Measurements from ENCODE around the gene PHF3. TPM values are rescaled to one million over a fixed set of nuclear protein-coding genes. Genes with fewer than 3 reads are reported as not detected.

PHF3 gene
- total and polyA plus RNA-seq, 4 donors = 8.3 to 137 (median 25.2) TPM

DNA sequence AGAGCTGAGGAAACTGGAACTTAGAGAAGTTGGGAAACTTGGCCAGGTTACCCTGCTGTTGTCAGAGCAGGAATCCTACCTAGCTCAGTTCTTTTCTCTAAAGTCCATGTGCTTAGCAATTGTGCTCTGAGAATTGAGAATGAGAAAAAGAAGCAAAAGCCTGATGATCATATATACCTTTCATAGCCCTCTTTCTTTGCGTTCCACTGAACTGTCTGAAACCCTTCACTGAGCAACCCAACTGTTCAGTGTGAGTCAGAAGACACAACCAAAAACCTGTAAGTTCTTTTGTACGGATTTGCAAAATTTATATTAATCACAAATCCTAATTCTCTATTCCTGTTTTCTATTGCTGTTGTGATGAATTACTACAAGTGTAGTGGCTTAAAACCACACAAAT is 80.6 kb downstream of the PHF3 start:
- H3K9ac ChIP-seq (ENCODE audit: insufficient read depth in 1 of 2, low read length in 2 of 2) = no peak overlapping the region
- H3K27me3 ChIP-seq (ENCODE audit: control insufficient read depth in 3 of 3, insufficient read depth in 3 of 3, low read length in 2 of 3) = no peaks in the 10 kb centered on the region
- no peak overlapping the region for H3K4me3 ChIP-seq
- ATAC-seq (ENCODE audit: insufficient read depth, low FRiP score) (no peak), DNase-seq (no peak)
- WGBS, 2 donors = 99 to 100% methylated on average over 2 of the region's 2 CpGs
- no peak overlapping the region for H3K27ac ChIP-seq (ENCODE audit: low read depth in 1 of 2, low read length in 1 of 2)
- no peaks in the 10 kb centered on the region for H3K4me1 ChIP-seq (ENCODE audit: control insufficient read depth in 5 of 5, insufficient read depth in 5 of 5, low read length in 5 of 5)
- TF ChIP-seq, protein P1, sequence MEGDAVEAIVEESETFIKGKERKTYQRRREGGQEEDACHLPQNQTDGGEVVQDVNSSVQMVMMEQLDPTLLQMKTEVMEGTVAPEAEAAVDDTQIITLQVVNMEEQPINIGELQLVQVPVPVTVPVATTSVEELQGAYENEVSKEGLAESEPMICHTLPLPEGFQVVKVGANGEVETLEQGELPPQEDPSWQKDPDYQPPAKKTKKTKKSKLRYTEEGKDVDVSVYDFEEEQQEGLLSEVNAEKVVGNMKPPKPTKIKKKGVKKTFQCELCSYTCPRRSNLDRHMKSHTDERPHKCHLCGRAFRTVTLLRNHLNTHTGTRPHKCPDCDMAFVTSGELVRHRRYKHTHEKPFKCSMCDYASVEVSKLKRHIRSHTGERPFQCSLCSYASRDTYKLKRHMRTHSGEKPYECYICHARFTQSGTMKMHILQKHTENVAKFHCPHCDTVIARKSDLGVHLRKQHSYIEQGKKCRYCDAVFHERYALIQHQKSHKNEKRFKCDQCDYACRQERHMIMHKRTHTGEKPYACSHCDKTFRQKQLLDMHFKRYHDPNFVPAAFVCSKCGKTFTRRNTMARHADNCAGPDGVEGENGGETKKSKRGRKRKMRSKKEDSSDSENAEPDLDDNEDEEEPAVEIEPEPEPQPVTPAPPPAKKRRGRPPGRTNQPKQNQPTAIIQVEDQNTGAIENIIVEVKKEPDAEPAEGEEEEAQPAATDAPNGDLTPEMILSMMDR (IDR thresholded peaks at IDR 0.05; ENCODE audit: control extremely low read depth, extremely low read depth) = no peak
- no peaks in the 10 kb centered on the region for H3K9me3 ChIP-seq (ENCODE audit: control insufficient read depth in 4 of 4, insufficient read depth in 3 of 4, low read length in 3 of 4)
- H3K36me3 ChIP-seq (ENCODE audit: control insufficient read depth in 4 of 4, insufficient read depth in 4 of 4, low read length in 4 of 4) = peaks cover 8 to 20% (median 18%) of the 10 kb centered on the region in 4 donors

DNA sequence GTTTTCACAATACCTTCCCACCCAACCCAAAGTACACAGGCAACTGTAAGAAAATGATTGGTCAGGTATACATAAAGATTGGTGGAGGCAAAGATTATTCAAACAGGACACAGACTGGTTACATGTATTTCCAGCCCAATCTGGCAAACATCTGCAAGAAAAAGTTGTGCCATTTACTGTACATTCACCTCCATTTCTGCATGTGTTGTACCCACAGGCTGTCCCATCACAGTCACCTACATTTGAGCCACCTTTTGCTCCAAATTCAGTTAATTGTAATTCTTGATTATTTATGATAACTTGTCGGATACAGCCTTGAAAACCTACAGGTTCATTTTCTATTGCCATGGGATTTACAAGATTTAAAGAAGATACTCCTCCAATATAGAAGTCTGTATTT is 85.6 kb downstream of the PHF3 start:
- H3K9ac ChIP-seq (ENCODE audit: insufficient read depth in 1 of 2, low read length in 2 of 2) = no peak overlapping the region
- H3K27ac ChIP-seq (ENCODE audit: low read depth in 1 of 2, low read length in 1 of 2) = no peak overlapping the region
- no peaks in the 10 kb centered on the region for H3K4me1 ChIP-seq (ENCODE audit: control insufficient read depth in 5 of 5, insufficient read depth in 5 of 5, low read length in 5 of 5)
- H3K4me3 ChIP-seq = no peak overlapping the region
- no peaks in the 10 kb centered on the region for H3K9me3 ChIP-seq (ENCODE audit: control insufficient read depth in 4 of 4, insufficient read depth in 3 of 4, low read length in 3 of 4)
- DNase-seq = no peak
- ATAC-seq (ENCODE audit: insufficient read depth, low FRiP score) = no peak
- TF ChIP-seq, protein P1 (IDR thresholded peaks at IDR 0.05; ENCODE audit: control extremely low read depth, extremely low read depth) = no peak
- no peaks in the 10 kb centered on the region for H3K27me3 ChIP-seq (ENCODE audit: control insufficient read depth in 3 of 3, insufficient read depth in 3 of 3, low read length in 2 of 3)
- H3K36me3 ChIP-seq (ENCODE audit: control insufficient read depth in 4 of 4, insufficient read depth in 4 of 4, low read length in 4 of 4) = no peaks in the 10 kb centered on the region
- WGBS, 2 donors = 97 to 99% methylated on average over 1 of the region's 1 CpG

DNA sequence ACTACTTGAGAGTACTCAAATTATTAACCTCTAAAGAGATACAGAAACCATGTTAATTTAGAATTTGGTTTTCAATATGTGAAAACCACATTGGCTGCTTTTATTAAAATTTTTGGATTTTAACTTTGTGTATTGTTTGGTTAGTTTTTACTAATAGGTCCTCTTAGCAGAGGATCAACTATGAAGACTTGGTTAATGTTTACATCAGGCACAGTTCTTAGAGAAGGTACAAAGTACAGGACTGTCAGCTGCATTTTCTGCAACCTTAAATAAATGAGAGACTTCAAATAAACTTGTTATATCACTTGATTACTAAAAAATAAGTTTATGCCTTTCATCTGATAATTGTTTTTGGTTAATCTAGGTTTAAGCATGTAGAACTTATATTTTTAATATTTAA is 89.1 kb downstream of the PHF3 start:
- no peaks in the 10 kb centered on the region for H3K36me3 ChIP-seq (ENCODE audit: control insufficient read depth in 4 of 4, insufficient read depth in 4 of 4, low read length in 4 of 4)
- H3K27ac ChIP-seq (ENCODE audit: low read depth in 1 of 2, low read length in 1 of 2) = no peak overlapping the region
- no peak overlapping the region for H3K4me3 ChIP-seq
- no peaks in the 10 kb centered on the region for H3K9me3 ChIP-seq (ENCODE audit: control insufficient read depth in 4 of 4, insufficient read depth in 3 of 4, low read length in 3 of 4)
- TF ChIP-seq, protein P1 (IDR thresholded peaks at IDR 0.05; ENCODE audit: control extremely low read depth, extremely low read depth) = no peak
- ATAC-seq (ENCODE audit: insufficient read depth, low FRiP score) (no peak), DNase-seq (no peak)
- H3K27me3 ChIP-seq (ENCODE audit: control insufficient read depth in 3 of 3, insufficient read depth in 3 of 3, low read length in 2 of 3) = no peaks in the 10 kb centered on the region
- H3K9ac ChIP-seq (ENCODE audit: insufficient read depth in 1 of 2, low read length in 2 of 2) = no peak overlapping the region
- no peaks in the 10 kb centered on the region for H3K4me1 ChIP-seq (ENCODE audit: control insufficient read depth in 5 of 5, insufficient read depth in 5 of 5, low read length in 5 of 5)

DNA sequence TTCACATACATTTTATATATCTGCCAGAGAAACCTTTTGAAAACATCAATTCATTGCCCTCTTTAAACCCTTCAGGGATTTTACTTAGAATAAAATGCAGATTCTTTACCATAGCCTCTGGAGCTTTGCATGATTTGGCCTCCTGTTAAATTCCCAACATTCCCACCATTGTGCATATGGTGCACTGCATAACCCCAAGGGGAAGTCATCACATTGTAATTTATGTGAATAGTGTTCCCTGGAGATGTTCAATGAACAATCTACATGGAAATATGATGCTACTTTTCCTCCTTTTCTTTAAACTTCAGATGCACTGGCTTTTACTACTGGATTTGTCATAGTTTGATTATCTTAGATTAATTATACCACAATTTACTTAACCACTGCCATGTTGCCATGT is 94.7 kb downstream of the PHF3 start:
- Histone ChIP-seq H3K27me3 (ENCODE audit: control insufficient read depth in 3 of 3, insufficient read depth in 3 of 3, low read length in 2 of 3) (no peaks in the 10 kb centered on the region), H3K9me3 (ENCODE audit: control insufficient read depth in 4 of 4, insufficient read depth in 3 of 4, low read length in 3 of 4) (no peaks in the 10 kb centered on the region), H3K4me3 (no peak overlapping the region), H3K36me3 (ENCODE audit: control insufficient read depth in 4 of 4, insufficient read depth in 4 of 4, low read length in 4 of 4) (no peaks in the 10 kb centered on the region), H3K4me1 (ENCODE audit: control insufficient read depth in 5 of 5, insufficient read depth in 5 of 5, low read length in 5 of 5) (no peaks in the 10 kb centered on the region), H3K9ac (ENCODE audit: insufficient read depth in 1 of 2, low read length in 2 of 2) (no peak overlapping the region), H3K27ac (ENCODE audit: low read depth in 1 of 2, low read length in 1 of 2) (no peak overlapping the region)
- TF ChIP-seq, protein P1 (IDR thresholded peaks at IDR 0.05; ENCODE audit: control extremely low read depth, extremely low read depth) = no peak
- DNase-seq = no peak
- ATAC-seq (ENCODE audit: insufficient read depth, low FRiP score) = no peak

All from lung (tissue), 12 donors.